GM21526 (cell line): ENCODE results near the gene LIN7C.
A peak's percentile ranks its signal among the peaks of the same experiment; 100 is the strongest.

ENCODE experiments used
- ATAC-seq: cut with Tn5 transposase; IDR thresholded peaks from one replicate; pipeline ENCODE4 v1.9.1; 2021; ENCODE audit warnings: moderate library complexity; ENCODE audit not compliant: unreplicated experiment, low FRiP score

The LIN7C gene

GRCh38 chr11:27512238-27512637 lies 5.7 kb upstream of the LIN7C start:
- ATAC-seq: no peak

GRCh38 chr11:27509908-27510307 lies 3.3 kb upstream of the LIN7C start:
- ATAC-seq: no peak

- no peak for ATAC-seq
Observed at GRCh38 chr11:27507557-27508322, 1.2 kb upstream of the LIN7C start.

- ATAC-seq: peak; percentile 11
Observed at GRCh38 chr11:27505781-27506180, 788 bp downstream of the LIN7C start.

GRCh38 chr11:27504205-27504604 lies 2.4 kb downstream of the LIN7C start:
- no peak for ATAC-seq

- ATAC-seq: no peak
Observed at GRCh38 chr11:27501100-27501499, 5.5 kb downstream of the LIN7C start.

- no peak for ATAC-seq
Observed at GRCh38 chr11:27497911-27498310, 8.7 kb downstream of the LIN7C start.

- peak; percentile 65 for ATAC-seq
Observed at GRCh38 chr11:27497284-27497866, 9.2 kb downstream of the LIN7C start.

- no peak for ATAC-seq
Observed at GRCh38 chr11:27496461-27496860, 10.1 kb downstream of the LIN7C start.

GRCh38 chr11:27495710-27496300 lies 10.8 kb downstream of the LIN7C start:
- ATAC-seq: no peak

- no peak for ATAC-seq
Observed at GRCh38 chr11:27489092-27489491, 17.5 kb downstream of the LIN7C start.

- ATAC-seq: no peak
Observed at GRCh38 chr11:27487706-27488105, 18.9 kb downstream of the LIN7C start.

GRCh38 chr11:27485930-27486773 lies 20.4 kb downstream of the LIN7C start:
- ATAC-seq: no peak

- ATAC-seq: no peak
Observed at GRCh38 chr11:27482793-27483192, 23.8 kb downstream of the LIN7C start.

GRCh38 chr11:27481992-27482391 lies 24.6 kb downstream of the LIN7C start:
- no peak for ATAC-seq

GRCh38 chr11:27477831-27478230 lies 28.7 kb downstream of the LIN7C start:
- ATAC-seq: no peak

GRCh38 chr11:27477243-27477642 lies 29.3 kb downstream of the LIN7C start:
- ATAC-seq: no peak

GRCh38 chr11:27475622-27476021 lies 30.9 kb downstream of the LIN7C start:
- no peak for ATAC-seq

- ATAC-seq: no peak
Observed at GRCh38 chr11:27473017-27473406, 33.6 kb downstream of the LIN7C start.

- ATAC-seq: peak; percentile 93
Observed at GRCh38 chr11:27472398-27473016, 34.1 kb downstream of the LIN7C start, which contains the start of gene LGR4. TSS of gene LGR4 (minus strand) at chr11:27472790. CDS start at chr11:27472302, 488 bp downstream.
